SU-DHL-6 (cell line): ENCODE data around the gene PRDM16.

Experiments
- CTCF ChIP-seq: fragments of 200-600 bp; sonication (generic); IDR thresholded peaks from one replicate; pipeline ENCODE4 v1.5.1; 2017; ENCODE audit warnings: antibody characterized with exemption, mild to moderate bottlenecking, low read length, moderate library complexity; ENCODE audit not compliant: insufficient read depth, poor library complexity, severe bottlenecking
- EZH2phosphoT487 ChIP-seq: fragments of 200-600 bp; sonication (generic), shearing (Covaris generic); conservative IDR thresholded peaks from 2 replicates; pipeline ENCODE4 v1.6.1; 2018; ENCODE audit warnings: mild to moderate bottlenecking, antibody characterized with exemption, low read length, moderate library complexity, mixed read lengths

- no peak for TF ChIP-seq CTCF
- TF ChIP-seq EZH2phosphoT487, result no peak
Observed at GRCh38 chr1:3242408-3243260, 173.6 kb downstream of the PRDM16 start.
